Measurements from ENCODE around the gene SLC9A5.

GRCh38 chr16:67282447-67282805 is 33.6 kb downstream of the SLC9A5 start:
- no peak for TF ChIP-seq POLR2A (IDR thresholded peaks at IDR 0.05)
- no peak for TF ChIP-seq CTCF (IDR thresholded peaks at IDR 0.05 in 8 of 11, conservative IDR thresholded peaks at IDR 0.05 in 3 of 11)
